ENCODE results near the gene SYNE3.

The SYNE3 gene

DNA sequence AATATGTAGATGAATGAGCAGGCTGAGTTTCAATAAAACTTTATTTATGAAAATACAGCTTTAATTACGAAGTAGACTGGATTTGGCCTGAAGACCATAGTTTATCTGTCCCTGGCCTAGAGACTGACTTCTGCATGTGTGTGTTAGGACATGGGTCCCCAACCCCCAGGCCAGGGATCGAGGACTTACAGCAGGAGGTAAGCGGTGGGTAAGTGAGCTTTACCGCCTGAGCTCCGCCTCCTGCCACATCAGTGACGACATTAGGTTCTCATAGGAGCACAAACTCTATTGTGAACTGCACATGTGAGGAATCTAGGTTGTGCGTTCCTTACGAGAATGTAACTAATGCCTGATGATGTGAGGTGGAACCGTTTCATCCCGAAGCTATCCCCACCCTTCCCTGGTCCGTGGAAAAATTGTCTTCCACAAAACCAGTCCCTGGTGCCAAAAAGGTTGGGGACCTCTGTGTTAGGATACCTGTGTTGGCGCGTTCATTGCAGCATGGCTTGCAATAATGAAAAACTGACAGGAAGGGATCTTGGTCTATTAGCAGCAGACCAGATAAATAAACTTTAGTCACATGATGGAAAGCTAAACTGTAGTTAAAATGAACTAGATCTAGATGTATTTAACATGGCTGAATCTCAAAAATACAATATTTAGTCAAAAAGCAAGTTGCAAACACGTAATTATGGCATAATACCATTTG lies 22.5 kb upstream of the SYNE3 start:
- no peak for DNase-seq

- no peak for DNase-seq
Observed at GRCh38 chr14:95537298-95538089, 21.0 kb upstream of the SYNE3 start.

GRCh38 chr14:95536671-95537070 lies 20.2 kb upstream of the SYNE3 start:
- DNase-seq, result no peak

DNA sequence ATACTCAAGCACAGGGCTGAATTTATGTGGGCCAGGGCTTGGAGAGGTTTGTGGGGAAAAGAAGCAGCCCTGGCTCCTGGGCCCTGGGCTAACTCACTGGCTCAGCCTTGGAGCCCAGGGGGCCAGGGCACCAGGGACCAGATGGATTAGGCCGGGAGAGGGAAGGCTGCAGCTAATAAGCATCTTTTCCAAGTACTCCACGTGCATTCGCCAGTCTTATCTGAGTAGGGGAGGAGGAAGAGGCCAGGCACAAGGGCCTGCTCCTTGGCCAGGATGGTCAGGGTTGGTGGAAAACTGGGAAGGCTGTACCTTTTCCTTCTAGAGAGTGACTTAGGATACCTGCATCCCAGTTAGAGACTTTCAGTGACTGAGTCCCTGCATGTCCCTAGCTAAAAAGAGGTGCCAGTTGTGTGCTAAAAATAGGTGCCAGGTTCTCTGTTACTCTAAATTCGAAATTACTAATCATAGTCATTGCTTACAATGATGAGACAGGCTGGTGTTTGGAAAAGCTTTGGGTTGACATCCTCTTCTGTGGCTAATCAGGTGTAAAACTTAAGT lies 19.7 kb upstream of the SYNE3 start:
- no peak for DNase-seq

DNA sequence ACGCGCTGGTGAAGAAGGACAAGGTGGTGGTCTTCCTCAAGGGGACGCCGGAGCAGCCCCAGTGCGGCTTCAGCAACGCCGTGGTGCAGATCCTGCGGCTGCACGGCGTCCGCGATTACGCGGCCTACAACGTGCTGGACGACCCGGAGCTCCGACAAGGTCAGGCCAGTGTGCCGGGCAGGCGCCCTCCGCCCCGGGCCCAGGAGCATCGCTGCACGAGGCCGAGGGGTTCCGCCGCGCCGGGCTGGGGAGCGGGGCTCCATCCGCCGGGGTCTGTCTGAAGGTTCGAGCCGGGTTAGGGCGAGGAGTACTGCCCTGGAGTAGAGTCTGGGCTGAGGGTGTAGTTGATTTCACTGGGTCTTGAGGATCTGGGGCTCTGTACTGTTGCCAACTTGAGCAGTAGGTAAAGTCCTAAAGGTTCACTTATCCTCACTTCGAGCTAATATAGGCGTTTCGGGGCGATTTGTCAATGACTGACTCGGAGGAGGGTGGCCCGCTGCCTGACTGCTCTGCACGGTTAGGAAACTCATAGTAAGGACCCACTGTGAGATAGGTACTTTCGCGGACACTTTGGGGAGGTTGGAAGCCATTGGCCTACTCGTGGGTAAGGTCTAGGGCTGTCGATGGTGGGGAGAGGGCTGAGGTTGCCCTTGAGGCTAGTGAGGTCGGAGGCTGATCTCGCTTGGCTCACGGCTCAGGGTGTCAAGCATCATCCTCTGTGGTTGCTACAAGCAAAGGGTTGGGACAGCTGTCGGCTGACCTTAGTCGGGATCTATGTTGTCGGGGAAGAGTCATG lies 19.0 kb upstream of the SYNE3 start:
- DNase-seq, result peak; percentile 32

- DNase-seq, result peak; percentile 100
Observed at GRCh38 chr14:95534299-95535225, 18.1 kb upstream of the SYNE3 start, which contains the start of gene GLRX5. GLRX5 (plus strand) TSS chr14:95535050; CDS start chr14:95535090, 40 bp downstream.

GRCh38 chr14:95533822-95534221 lies 17.4 kb upstream of the SYNE3 start:
- no peak for DNase-seq

GRCh38 chr14:95533391-95533821 lies 17.0 kb upstream of the SYNE3 start:
- peak; percentile 44 for DNase-seq

GRCh38 chr14:95531969-95532368 lies 15.5 kb upstream of the SYNE3 start:
- DNase-seq, result no peak

GRCh38 chr14:95531473-95531872 lies 15.0 kb upstream of the SYNE3 start:
- no peak for DNase-seq

DNA sequence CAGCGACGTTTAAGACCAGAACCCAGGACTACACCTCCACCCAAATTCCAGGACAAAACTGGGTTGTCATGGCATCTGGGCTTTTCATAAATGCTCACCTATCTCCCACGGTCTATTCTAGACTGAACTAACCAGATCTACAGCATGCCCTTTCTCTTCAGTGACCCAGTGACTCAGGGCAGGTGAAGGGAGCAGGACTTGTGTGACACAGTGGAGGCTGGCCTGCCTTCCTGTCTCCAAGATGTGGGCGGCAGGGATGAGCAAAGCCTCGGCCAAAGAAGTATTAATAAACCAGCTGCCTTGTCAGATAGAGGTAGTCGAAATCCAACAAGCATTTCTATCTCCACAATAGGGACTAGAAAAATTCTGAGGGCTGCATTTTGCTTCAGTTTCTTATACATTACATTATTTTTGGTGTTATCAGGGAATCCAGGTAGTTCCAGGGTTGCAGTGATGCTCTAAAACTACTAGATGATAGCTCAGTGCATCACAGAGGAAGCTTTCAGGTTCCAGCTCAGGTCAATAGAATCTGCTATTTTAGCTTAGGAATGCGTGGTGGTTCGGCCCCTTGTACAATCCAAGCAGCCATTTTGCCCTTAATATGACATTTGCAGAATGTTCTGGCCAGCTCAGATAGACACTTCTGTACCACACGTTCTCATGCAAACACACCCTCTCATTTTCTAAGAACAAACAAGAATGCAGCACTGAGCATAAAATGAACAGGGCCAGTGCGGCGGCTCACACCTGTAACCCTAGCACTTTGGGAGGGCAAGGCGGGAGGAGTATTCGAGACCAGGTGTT lies 14.2 kb upstream of the SYNE3 start:
- DNase-seq, result no peak

DNA sequence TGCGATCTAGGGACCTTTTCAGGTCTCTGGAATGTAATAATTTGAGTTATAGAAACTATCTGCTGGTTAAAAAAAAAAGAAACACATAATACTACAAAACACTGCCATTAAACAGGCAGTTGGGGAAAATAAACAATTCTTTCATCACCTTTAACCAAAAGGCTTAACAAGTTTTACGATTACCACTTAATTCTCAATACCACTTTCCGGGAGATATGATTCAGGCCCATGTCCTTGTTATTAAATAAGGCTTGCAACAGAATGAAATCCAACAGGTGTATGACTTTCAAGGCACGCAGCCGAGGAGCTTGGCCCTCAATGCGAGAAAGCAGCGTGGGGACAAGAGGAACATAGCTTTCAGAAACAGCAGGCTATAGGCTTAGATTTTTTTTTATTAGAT lies 12.8 kb upstream of the SYNE3 start:
- DNase-seq, result no peak

- DNase-seq, result peak; percentile 78
Observed at GRCh38 chr14:95527387-95528002, 11.0 kb upstream of the SYNE3 start.

DNA sequence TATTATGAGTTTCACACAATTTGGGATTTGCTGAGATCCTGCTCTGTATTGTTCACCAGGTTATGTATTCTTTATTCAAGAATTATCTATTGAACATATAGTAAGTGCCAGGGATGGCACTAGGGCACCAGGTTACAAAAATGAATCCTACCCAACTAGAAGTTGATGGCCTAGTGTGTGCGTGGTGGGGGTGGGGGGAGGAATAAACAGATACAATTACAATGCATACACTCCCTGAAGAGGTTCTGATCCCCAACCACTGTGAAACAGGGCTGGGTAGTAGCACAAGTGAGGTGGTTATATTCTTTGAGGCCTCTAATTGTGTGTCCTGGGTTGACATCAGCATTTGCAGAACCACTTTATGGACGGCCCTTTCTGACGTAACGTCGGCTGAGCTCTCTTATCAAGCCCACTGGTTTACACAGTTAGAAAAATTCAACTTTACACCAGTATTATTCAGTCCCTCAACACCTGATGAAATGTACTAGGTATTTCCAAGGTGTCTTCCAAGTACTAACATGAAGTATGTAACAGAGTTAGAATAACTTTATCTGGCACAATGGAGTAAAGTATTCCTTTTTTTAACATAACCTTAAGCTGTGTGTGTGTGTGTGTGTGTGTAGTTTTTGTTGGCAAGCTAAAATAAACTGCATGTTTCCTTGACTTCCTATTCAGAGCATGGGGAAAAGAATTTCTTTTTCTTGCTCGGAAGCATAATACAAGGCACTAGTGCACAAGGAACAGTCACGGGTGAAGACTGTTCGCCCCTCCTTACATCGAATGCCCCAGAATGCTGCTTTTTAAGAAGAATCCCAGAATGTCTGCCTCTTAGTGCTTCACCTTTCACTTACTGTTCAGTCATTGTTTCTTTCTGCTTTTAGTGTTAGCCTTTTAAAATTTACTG lies 10.3 kb upstream of the SYNE3 start:
- DNase-seq, result no peak

DNA sequence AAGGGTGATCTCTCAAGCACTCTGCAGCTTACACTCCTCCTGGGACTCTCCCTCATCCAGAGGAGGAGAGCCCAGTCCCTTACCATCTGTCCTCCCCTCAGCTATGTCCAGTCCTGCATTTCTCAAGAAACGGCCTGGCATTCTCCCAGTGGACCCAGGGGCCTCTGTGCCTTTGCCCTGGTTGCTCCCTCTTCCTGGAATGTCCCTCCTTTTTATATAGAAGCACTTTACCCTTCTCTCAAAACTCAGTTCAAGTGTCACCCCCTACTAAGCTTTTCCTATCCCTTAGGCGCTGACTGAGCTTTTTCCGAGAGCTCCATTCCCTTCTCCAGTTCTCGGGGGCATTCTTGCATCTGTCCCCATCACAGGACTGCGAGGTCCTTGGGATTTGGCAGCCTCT lies 9.5 kb upstream of the SYNE3 start:
- no peak for DNase-seq

DNA sequence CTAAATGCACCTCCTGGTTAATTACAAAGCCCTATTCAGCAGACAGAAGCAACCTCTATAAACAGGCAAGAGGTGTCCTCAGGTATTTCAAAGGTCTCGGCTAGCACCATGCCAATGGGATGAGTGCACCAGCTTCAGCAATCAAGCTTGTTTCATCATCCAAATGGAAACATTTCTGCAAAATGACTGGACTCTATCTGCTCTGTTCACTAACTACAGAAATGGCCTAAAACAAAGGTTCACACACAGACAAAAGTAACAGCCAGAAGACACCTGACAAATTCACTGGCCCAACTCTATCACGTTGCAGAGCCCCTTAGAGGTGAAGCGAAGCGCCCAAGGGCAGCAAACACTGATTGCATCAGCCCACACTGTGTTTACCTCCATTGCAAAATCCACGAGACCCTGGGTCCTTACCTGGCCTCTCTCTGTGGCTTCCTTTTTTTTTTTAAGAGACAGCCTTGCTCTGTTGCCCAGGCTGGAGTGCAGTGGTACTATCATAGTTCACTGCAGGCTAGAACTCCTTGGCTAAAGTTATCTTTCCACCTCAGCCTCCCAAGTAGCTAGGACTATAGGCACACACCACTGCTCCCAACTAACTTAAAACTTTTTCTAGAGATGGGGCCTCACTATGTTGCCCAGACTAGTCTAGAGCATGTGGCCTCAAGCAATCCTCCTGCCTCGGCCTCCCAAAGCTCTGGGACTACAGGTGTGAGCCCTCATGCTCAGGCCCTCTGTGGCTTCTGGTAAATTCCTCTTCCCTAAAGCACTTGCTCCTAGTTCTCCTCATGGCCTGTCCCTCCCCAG lies 8.5 kb upstream of the SYNE3 start:
- no peak for DNase-seq

DNA sequence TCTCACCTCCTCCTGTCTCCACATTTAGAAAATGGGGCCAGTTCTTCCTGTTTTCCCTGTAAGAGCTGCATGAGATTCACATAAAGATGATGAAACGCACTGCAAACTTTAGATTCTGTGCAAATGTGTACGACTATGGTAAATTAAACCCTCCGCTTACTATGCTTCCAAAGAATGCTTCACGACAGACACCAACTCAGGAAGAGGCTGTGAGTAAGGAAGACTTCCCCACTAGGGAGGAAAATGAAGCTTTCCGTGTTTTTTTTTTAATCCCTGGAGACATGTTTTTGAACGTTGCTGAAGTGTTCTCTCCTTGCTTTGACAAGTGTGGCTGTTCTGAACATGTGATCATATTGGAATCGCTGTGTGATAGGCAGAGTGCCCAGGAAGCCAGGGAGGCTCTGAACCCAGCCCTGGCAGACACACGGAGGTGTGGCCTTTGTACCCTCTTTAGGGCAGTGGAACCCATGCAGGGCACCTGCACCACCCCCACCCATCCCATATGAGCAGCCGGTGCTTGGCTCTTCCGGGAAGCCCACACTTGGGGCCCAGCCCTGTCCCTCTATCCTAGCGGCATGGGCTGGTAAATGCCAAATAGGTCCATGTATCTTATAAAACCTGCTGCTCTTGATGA lies 7.5 kb upstream of the SYNE3 start:
- DNase-seq, result peak; percentile 79

Data from activated CD4-positive, alpha-beta T cell treated with anti-CD3 and anti-CD28 coated beads, Interleukin-2, Interleukin-6, amounts not matched to agents 100 ng/mL and 50 ng/mL, durations not matched to agents 16 hours and 8 hours (primary cell).